ENCODE data around the gene PRPF19. TPM values are rescaled to one million over a fixed set of nuclear protein-coding genes. Genes with fewer than 3 reads are reported as not detected.

PRPF19 gene
- total RNA-seq, 4 donors from 2014 or later = 50.3 to 93.9 (median 58.0) TPM

DNA sequence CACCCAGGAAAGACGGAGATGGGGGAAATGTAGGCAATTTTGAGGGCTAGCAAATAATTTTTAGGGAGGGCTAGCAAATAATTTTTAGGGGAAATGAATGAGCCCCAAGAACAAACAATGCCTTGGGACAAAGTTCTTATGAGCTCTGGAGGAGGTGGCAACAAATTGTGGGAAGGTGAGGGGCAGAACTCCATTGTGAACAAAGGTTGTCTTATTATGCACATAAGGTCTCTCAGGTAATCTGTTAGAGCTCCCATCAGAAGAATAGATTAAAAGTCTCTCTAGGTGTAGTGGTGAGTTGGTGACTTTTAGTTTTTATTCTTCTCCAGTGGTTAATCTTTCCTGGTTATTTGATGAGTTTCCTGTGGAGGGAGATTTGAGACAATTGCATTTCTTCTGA lies 2.4 kb upstream of the PRPF19 start:
- DNase-seq (ENCODE audit: low spot score) = no peak
- TF ChIP-seq, protein P1, sequence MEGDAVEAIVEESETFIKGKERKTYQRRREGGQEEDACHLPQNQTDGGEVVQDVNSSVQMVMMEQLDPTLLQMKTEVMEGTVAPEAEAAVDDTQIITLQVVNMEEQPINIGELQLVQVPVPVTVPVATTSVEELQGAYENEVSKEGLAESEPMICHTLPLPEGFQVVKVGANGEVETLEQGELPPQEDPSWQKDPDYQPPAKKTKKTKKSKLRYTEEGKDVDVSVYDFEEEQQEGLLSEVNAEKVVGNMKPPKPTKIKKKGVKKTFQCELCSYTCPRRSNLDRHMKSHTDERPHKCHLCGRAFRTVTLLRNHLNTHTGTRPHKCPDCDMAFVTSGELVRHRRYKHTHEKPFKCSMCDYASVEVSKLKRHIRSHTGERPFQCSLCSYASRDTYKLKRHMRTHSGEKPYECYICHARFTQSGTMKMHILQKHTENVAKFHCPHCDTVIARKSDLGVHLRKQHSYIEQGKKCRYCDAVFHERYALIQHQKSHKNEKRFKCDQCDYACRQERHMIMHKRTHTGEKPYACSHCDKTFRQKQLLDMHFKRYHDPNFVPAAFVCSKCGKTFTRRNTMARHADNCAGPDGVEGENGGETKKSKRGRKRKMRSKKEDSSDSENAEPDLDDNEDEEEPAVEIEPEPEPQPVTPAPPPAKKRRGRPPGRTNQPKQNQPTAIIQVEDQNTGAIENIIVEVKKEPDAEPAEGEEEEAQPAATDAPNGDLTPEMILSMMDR (IDR thresholded peaks at IDR 0.05) = no peak
- no peak for ATAC-seq (ENCODE audit: low FRiP score)

DNA sequence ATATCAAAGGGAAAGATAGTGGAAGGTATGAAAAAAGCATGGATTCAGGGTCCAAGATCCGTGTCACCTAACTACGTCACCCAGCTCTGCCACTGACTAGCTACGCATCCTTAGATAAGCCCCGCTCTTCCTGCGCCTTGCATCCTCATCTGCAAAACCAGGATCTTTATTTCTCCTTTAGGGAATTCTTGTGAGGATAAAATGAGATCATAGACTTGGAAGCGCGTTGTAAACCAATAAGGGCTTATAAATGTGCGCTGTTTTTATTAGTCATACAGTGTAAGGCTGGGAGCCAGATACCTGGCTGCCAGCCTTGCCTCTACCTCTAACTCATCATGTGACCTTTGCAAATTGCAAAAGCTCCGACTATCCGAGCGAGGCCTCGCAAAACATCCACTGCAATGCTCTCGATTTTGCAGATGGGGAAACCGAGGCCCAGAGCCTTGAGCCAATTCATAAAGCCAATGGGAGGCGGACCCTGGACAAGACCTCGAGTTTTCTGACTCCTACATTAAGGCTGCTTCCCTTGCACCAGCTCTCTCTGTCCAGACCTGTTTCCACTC lies 753 bp downstream of the PRPF19 start:
- TF ChIP-seq, protein P1 (IDR thresholded peaks at IDR 0.05) = no peak
- DNase-seq (ENCODE audit: low spot score) = no peak
- peak; percentile 85 for ATAC-seq (ENCODE audit: low FRiP score)

GRCh38 chr11:60905047-60905446 lies 1.3 kb downstream of the PRPF19 start:
- DNase-seq (ENCODE audit: low spot score) = no peak
- ATAC-seq (ENCODE audit: low FRiP score) = no peak
- TF ChIP-seq, protein P1 (IDR thresholded peaks at IDR 0.05) = no peak

- TF ChIP-seq, protein P1 (IDR thresholded peaks at IDR 0.05) = no peak
- ATAC-seq (ENCODE audit: low FRiP score) = no peak
- DNase-seq (ENCODE audit: low spot score) = no peak
Observed at GRCh38 chr11:60902625-60903024, 3.8 kb downstream of the PRPF19 start.

DNA sequence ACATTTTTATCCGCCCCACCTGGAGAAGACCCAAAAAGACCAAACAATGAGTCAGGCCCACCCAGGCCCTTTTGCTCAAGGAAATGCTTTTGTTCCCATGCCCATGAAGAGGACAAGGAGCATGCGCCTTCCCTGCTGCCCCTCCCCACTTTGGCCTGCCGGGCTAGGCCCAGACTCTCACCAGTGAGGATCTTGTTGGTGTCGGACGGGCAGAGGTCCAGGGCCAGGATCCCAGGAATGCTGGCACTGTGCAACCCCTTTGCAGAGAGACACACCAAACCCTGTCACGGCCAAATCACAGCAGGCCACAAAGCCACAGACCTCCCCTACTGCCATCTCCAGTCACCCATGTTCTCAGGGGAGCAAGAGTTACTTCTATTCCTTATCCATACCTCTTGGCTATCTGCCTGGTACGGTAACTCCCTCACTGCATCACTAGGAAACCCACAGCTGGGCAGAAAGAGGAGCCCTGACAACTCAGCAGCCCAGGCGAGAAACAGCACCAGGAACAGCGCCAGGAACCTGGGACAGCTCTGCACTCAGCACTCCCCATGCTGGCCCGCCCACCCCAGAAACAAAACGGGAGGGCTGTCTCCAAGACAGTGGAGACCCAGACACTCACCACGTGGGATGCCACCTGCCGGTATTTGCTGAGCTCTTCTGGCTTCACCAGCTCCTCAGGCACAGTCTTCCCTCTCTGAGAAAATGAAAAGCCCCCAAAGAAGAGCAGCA lies 5.5 kb downstream of the PRPF19 start:
- DNase-seq (ENCODE audit: low spot score) (no peak), ATAC-seq (ENCODE audit: low FRiP score) (no peak)
- TF ChIP-seq, protein P1 (IDR thresholded peaks at IDR 0.05) = no peak

DNA sequence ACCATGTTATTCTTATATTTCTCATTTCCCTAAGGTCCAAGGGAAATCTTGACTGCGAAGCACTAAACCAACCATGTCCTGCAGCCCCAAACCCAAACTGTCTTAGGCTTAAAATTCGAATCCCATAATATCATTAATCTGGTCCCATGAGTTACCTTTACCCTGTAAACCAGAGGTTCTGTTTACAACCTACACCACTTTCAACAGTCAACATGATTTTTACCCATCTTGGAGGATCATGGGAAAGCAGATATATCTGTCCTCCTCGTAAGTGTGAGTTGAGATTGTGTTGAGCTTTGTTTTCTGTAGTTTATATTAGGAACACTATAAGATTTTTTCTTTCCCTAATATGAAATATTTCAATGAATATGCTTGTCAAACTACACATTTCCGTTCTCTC lies 6.4 kb downstream of the PRPF19 start:
- TF ChIP-seq, protein P1 (IDR thresholded peaks at IDR 0.05) = no peak
- ATAC-seq (ENCODE audit: low FRiP score) = no peak
- no peak for DNase-seq (ENCODE audit: low spot score)
